Measurements from ENCODE around the gene FTL.

FTL gene

GRCh38 chr19:48959341-48960239, 5.5 kb upstream of the FTL start (continued):
- TF ChIP-seq CREB5 (CRISPR knock-in tag; IDR thresholded peaks at IDR 0.05; ENCODE audit: low read depth) = no peak
- TF ChIP-seq ZNF565 (CRISPR knock-in tag; conservative IDR thresholded peaks at IDR 0.05; ENCODE audit: low read depth) = no peak
- TF ChIP-seq TCF4 (CRISPR knock-in tag; IDR thresholded peaks at IDR 0.05; ENCODE audit: borderline replicate concordance) = no peak

GRCh38 chr19:48961051-48961649, 4.0 kb upstream of the FTL start:
- no peak for ATAC-seq
- TF ChIP-seq PATZ1 (CRISPR knock-in tag; IDR thresholded peaks at IDR 0.05; ENCODE audit: borderline replicate concordance) = no peak
- TF ChIP-seq ZNF8 (CRISPR knock-in tag; IDR thresholded peaks at IDR 0.05) = no peak
- TF ChIP-seq TSHZ2 (CRISPR knock-in tag; IDR thresholded peaks at IDR 0.05) = no peak
- no peak for TF ChIP-seq OSR1 (CRISPR knock-in tag; IDR thresholded peaks at IDR 0.05)
- TF ChIP-seq ZNF70 (CRISPR knock-in tag; IDR thresholded peaks at IDR 0.05) = no peak
- TF ChIP-seq RARB (CRISPR knock-in tag; IDR thresholded peaks at IDR 0.05) = no peak
- TF ChIP-seq TCF4 (CRISPR knock-in tag; IDR thresholded peaks at IDR 0.05; ENCODE audit: borderline replicate concordance) = no peak
- TF ChIP-seq ZC3H10 (CRISPR knock-in tag; IDR thresholded peaks at IDR 0.05) = no peak
- TF ChIP-seq CSDC2 (CRISPR knock-in tag; IDR thresholded peaks at IDR 0.05) = no peak
- TF ChIP-seq ZFP30 (CRISPR knock-in tag; IDR thresholded peaks at IDR 0.05) = no peak
- no peak for TF ChIP-seq POU6F1 (CRISPR knock-in tag; IDR thresholded peaks at IDR 0.05; ENCODE audit: borderline replicate concordance, low read depth)
- no peak for TF ChIP-seq ISL1 (CRISPR knock-in tag; IDR thresholded peaks at IDR 0.05)
- no peak for TF ChIP-seq GLIS3 (CRISPR knock-in tag; IDR thresholded peaks at IDR 0.05)
- TF ChIP-seq ZNF565 (CRISPR knock-in tag; conservative IDR thresholded peaks at IDR 0.05; ENCODE audit: low read depth) = no peak
- no peak for TF ChIP-seq ZFP3 (CRISPR knock-in tag; IDR thresholded peaks at IDR 0.05)
- TF ChIP-seq TOX (CRISPR knock-in tag; IDR thresholded peaks at IDR 0.05; ENCODE audit: borderline replicate concordance) = no peak
- no peak for TF ChIP-seq ARNTL (CRISPR knock-in tag; IDR thresholded peaks at IDR 0.05; ENCODE audit: borderline replicate concordance, low read depth)
- no peak for TF ChIP-seq PPARA (CRISPR knock-in tag; IDR thresholded peaks at IDR 0.05; ENCODE audit: borderline replicate concordance)
- no peak for TF ChIP-seq CREB5 (CRISPR knock-in tag; IDR thresholded peaks at IDR 0.05; ENCODE audit: low read depth)

- no peak for ATAC-seq
- TF ChIP-seq ISL1 (CRISPR knock-in tag; IDR thresholded peaks at IDR 0.05) (no peak), TCF4 (CRISPR knock-in tag; IDR thresholded peaks at IDR 0.05; ENCODE audit: borderline replicate concordance) (no peak), ZFP30 (CRISPR knock-in tag; IDR thresholded peaks at IDR 0.05) (no peak), ZNF565 (CRISPR knock-in tag; conservative IDR thresholded peaks at IDR 0.05; ENCODE audit: low read depth) (no peak), ARNTL (CRISPR knock-in tag; IDR thresholded peaks at IDR 0.05; ENCODE audit: borderline replicate concordance, low read depth) (no peak), OSR1 (CRISPR knock-in tag; IDR thresholded peaks at IDR 0.05) (no peak), SNAI2 (CRISPR knock-in tag; IDR thresholded peaks at IDR 0.05) (no peak)
Measured at GRCh38 chr19:48961673-48962028, 3.5 kb upstream of the FTL start.

Data from SK-N-SH treated with all-trans-retinoic acid at 6 μM for 48 hours (cell line).